ENCODE data around the gene EDN2.

- TF ChIP-seq ZNF274 (IDR thresholded peaks at IDR 0.05; ENCODE audit: low read depth, low read length) (no peak), SUZ12 (IDR thresholded peaks at IDR 0.05; ENCODE audit: extremely low read depth, insufficient read depth, insufficient read length) (no peak)
Observed at GRCh38 chr1:41507110-41507720, 22.7 kb upstream of the EDN2 start.

Measured in NT2/D1 (cell line).